Smooth muscle cell (in vitro differentiated cells): Measurements from ENCODE around the gene CRMP1. TPM values are rescaled to one million over a fixed set of nuclear protein-coding genes. Genes with fewer than 3 reads are reported as not detected.

Experiments used
- DNase-seq: peaks from one replicate; lab custom pipeline; 2025; ENCODE audit not compliant: unreplicated experiment; lab: John Stamatoyannopoulos, UW
- H2AFZ ChIP-seq: fragments of 200-600 bp; sonication (generic); 2 replicates; pipeline ENCODE4 v1.6.0; 2016; ENCODE audit warnings: antibody characterized with exemption, low read depth, mild to moderate bottlenecking
- H3F3A ChIP-seq: fragments of 200-600 bp; sonication (generic); 2 replicates; pipeline ENCODE4 v1.6.0; 2017; ENCODE audit warnings: antibody characterized with exemption, low read depth
- H3K27ac ChIP-seq: fragments of 200-600 bp; sonication (generic); 2 replicates; pipeline ENCODE4 v1.5.1; 2016; ENCODE audit warnings: low read depth, mild to moderate bottlenecking
- H3K27me3 ChIP-seq: fragments of 200-600 bp; sonication (generic); 2 replicates; pipeline ENCODE4 v1.6.1; 2016; ENCODE audit warnings: low read depth, mild to moderate bottlenecking
- H3K36me3 ChIP-seq: fragments of 200-600 bp; sonication (generic); 2 replicates; pipeline ENCODE4 v1.5.1; 2016; ENCODE audit warnings: low read depth
- H3K4me1 ChIP-seq: fragments of 200-600 bp; sonication (generic); 2 replicates; pipeline ENCODE4 v1.5.1; 2016; ENCODE audit warnings: low read depth
- H3K4me2 ChIP-seq: fragments of 200-600 bp; sonication (generic); 2 replicates; pipeline ENCODE4 v1.6.0; 2016; ENCODE audit warnings: mild to moderate bottlenecking
- H3K4me3 ChIP-seq: fragments of 200-600 bp; sonication (generic); 2 replicates; pipeline ENCODE4 v1.5.1; 2016; ENCODE audit warnings: mild to moderate bottlenecking
- H3K79me2 ChIP-seq: fragments of 200-600 bp; sonication (generic); 2 replicates; pipeline ENCODE4 v1.6.0; 2016; ENCODE audit warnings: low read depth, mild to moderate bottlenecking
- H3K9ac ChIP-seq: fragments of 200-600 bp; sonication (generic); 2 replicates; pipeline ENCODE4 v1.6.0; 2016; ENCODE audit warnings: low read depth
- H3K9me3 ChIP-seq: fragments of 200-600 bp; sonication (generic); replicated peaks from 2 replicates; pipeline ENCODE4 v1.5.1; 2016; ENCODE audit warnings: low read depth
- H4K20me1 ChIP-seq: fragments of 200-600 bp; sonication (generic); 2 replicates; pipeline ENCODE4 v1.6.0; 2016; ENCODE audit warnings: low read depth
- WGBS: methylation state at CpG from one replicate; pipeline ENCODE4 v1.1.7; 2016; ENCODE audit warnings: low lambda C conversion rate; 5-methylcytosine and 5-hydroxymethylcytosine counted together
- polyA plus RNA-seq: library from polyadenylated mRNA; unstranded; fragments of >200 nt; fragmentation: Nextera tagmentation; extraction: Ambion mirVana; gene quantifications from 2 replicates; pipeline ENCODE4 v1.2.1, GENCODE V29; 2016
- total RNA-seq: library from RNA; depleted of rRNA; stranded (reverse); fragments of >200 nt; gene quantifications from 2 replicates; pipeline ENCODE4 v1.2.3, GENCODE V29; 2014
- TF ChIP-seq, protein P1 (sequence below): fragments of 200-600 bp; sonication (generic); IDR thresholded peaks from 2 replicates; pipeline ENCODE4 v1.5.1; 2017; ENCODE audit warnings: borderline replicate concordance, mild to moderate bottlenecking, antibody characterized with exemption; ENCODE audit not compliant: insufficient read depth, poor library complexity, severe bottlenecking

Gene CRMP1
- total and polyA plus RNA-seq, 2 experiments from 2014 or later, result 12.5 to 18.6 TPM

DNA sequence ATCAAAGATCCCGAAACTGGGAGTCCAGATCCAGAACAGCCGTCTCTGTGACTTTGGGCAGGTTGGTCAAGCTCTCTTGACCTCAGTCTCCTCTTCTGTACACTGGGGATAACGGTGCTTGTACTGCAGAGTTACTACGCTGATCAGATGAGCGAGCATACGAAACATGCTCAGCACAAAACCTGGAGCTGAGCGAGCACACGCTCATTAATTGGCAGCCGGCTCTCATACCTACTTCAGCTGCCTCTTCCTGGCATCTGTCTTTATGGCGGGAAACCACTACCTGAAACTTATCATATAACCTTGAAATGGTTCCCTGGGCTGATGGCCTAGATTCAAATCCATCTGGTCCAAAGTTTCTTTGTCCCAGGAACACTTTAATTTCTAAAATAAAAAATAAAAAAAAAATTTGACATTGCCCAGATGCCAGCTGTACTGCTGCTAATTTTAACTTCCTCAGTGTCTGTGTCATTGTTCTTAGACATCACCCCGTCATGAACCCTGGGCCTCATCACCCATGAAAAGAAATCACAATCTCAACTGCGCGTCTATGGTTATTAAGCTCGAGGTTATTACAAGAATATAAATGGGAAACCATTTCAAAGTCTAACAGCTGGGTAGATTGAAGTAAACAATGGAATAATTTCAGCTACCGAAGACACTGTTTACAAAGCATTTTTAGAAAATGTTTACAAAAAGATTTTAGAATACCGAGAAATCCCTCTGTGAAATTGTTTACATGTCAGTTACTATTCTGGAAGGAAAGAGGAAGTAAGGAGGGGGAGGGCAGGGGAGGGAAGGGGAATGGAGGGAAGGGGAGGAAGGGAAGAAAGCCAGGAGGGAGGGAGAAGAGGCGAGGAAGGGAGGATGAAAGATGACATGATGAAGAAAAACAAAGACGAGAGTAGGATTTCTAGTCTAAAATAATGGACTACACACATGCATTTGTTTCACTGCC, 49.0 kb downstream of the CRMP1 start:
- Histone ChIP-seq H3K9ac (no peak overlapping the region), H3F3A (no peaks in the 10 kb centered on the region), H3K4me3 (no peak overlapping the region), H3K79me2 (no peaks in the 10 kb centered on the region), H4K20me1 (no peaks in the 10 kb centered on the region), H3K27me3 (no peaks in the 10 kb centered on the region), H3K36me3 (no peaks in the 10 kb centered on the region), H2AFZ (no peak overlapping the region), H3K4me1 (no peaks in the 10 kb centered on the region), H3K4me2 (no peak overlapping the region), H3K27ac (no peak overlapping the region), H3K9me3 (no peaks in the 10 kb centered on the region)
- TF ChIP-seq, protein P1, sequence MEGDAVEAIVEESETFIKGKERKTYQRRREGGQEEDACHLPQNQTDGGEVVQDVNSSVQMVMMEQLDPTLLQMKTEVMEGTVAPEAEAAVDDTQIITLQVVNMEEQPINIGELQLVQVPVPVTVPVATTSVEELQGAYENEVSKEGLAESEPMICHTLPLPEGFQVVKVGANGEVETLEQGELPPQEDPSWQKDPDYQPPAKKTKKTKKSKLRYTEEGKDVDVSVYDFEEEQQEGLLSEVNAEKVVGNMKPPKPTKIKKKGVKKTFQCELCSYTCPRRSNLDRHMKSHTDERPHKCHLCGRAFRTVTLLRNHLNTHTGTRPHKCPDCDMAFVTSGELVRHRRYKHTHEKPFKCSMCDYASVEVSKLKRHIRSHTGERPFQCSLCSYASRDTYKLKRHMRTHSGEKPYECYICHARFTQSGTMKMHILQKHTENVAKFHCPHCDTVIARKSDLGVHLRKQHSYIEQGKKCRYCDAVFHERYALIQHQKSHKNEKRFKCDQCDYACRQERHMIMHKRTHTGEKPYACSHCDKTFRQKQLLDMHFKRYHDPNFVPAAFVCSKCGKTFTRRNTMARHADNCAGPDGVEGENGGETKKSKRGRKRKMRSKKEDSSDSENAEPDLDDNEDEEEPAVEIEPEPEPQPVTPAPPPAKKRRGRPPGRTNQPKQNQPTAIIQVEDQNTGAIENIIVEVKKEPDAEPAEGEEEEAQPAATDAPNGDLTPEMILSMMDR, result no peak
- no peak for DNase-seq
- WGBS, result 87% methylated on average over 18 of the region's 18 CpGs

DNA sequence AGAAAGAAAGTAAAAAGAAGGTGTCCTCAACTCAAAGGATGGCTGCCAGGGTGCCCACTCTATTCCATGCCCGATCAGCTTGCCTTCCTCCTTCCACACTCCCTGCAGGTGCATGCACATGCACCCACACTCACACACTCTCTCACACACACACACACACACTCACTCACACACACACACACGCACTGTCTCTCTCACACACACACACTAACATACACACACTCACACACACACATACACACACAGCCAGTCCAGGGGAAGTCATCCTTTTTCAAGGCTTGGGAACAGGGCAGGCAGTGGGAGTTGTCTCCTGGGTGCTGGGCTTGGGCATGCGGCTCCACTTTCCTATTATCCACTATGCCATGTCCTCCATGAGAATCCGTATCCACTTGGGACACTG, 50.4 kb downstream of the CRMP1 start:
- H3K9ac ChIP-seq, result no peak overlapping the region
- no peak overlapping the region for H2AFZ ChIP-seq
- WGBS, result 98% methylated on average over 4 of the region's 4 CpGs
- H3F3A ChIP-seq, result no peaks in the 10 kb centered on the region
- no peaks in the 10 kb centered on the region for H3K36me3 ChIP-seq
- H3K4me2 ChIP-seq, result no peak overlapping the region
- TF ChIP-seq, protein P1, result no peak
- no peaks in the 10 kb centered on the region for H3K27me3 ChIP-seq
- no peaks in the 10 kb centered on the region for H3K9me3 ChIP-seq
- no peaks in the 10 kb centered on the region for H3K79me2 ChIP-seq
- no peak for DNase-seq
- no peaks in the 10 kb centered on the region for H3K4me1 ChIP-seq
- no peaks in the 10 kb centered on the region for H4K20me1 ChIP-seq
- H3K27ac ChIP-seq, result no peak overlapping the region
- no peak overlapping the region for H3K4me3 ChIP-seq

DNA sequence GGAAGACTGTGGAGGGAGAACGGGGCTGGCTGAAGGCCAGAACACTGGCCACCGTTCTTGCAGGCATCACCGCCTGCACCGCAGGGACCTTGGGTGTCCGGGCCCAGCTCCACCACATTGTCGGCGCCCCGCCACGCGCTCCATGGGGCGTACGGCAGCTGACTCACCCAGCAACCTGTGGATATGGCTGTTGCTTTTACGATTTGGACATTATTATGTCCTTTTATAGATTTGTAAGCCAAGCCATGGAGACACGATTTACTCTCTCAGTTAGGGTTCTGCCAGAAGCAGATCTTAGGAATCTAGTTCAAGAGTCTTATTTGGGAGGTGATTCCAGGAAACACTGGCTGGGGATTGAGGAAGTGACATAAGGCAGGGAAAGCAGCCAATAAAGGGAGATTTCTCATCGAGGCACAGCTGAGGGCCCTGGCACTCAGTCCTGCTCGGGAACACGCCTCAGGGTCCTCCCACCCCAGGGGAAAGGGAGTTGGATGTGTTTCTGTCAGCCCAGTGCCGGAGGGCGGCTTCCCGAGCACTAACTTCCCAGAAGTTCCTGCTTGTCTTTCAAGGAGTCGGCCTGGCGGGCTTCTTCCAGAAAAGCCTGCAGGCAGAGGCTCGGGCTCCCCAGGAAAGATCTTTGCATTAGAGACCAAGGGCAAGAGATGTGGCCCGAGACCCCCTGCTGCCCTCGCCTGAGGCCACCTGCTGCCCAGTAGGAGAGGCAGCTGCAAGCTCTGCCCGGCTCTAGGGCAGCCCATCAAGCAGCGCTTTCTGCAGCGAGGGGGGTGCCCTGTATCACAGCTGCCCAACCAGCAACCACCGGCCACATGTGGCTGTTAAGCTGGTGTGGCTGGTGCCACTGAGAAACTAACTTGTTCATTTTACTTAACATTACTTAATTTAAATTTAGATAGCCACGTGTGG, 52.9 kb downstream of the CRMP1 start:
- H3K27me3 ChIP-seq, result no peaks in the 10 kb centered on the region
- no peak overlapping the region for H3K27ac ChIP-seq
- H3K4me3 ChIP-seq, result no peak overlapping the region
- H3K4me1 ChIP-seq, result no peaks in the 10 kb centered on the region
- no peak overlapping the region for H3K4me2 ChIP-seq
- no peak for DNase-seq
- no peaks in the 10 kb centered on the region for H3K36me3 ChIP-seq
- H3K9ac ChIP-seq, result no peak overlapping the region
- H3K79me2 ChIP-seq, result no peaks in the 10 kb centered on the region
- 94% methylated on average over 30 of the region's 30 CpGs for WGBS
- no peaks in the 10 kb centered on the region for H3K9me3 ChIP-seq
- H2AFZ ChIP-seq, result no peak overlapping the region
- TF ChIP-seq, protein P1, result no peak
- H4K20me1 ChIP-seq, result no peaks in the 10 kb centered on the region
- H3F3A ChIP-seq, result no peaks in the 10 kb centered on the region
